Skeletal muscle cell (primary cell): Measurements from ENCODE around the gene HAPLN2.
"Not testable (repeated sequence)": the region's sequence is repeated elsewhere in the genome, so short reads cannot be mapped to it uniquely, and the experiment has no call there.

Source experiments
- DNase-seq: peaks from one replicate; pipeline ENCODE4 v3.0.0-alpha.2; 2010; ENCODE audit warnings: low read depth
- H3K4me3 ChIP-seq: 2 replicates; pipeline ENCODE4 v1.5.1; 2011; ENCODE audit warnings: low read depth, mild to moderate bottlenecking, control low read depth, low read length, moderate library complexity

Gene HAPLN2

GRCh38 chr1:156618853-156619581 is at the start of gene HAPLN2:
Gene HAPLN2 (plus strand): TSS chr1:156619415. CDS start chr1:156623491, 4,076 bp downstream.
- H3K4me3 ChIP-seq: no peak within 1 kb of the TSS
- DNase-seq: no peak

GRCh38 chr1:156571261-156571852 is 47.9 kb upstream of the HAPLN2 start:
- H3K4me3 ChIP-seq: peak overlapping the region; percentile 61
- peak; percentile 50 for DNase-seq

- peak within 1 kb of the TSS; percentile 61 for H3K4me3 ChIP-seq
- peak; percentile 25 for DNase-seq
Observed at GRCh38 chr1:156571919-156572662, 47.1 kb upstream of the HAPLN2 start, which contains the start of gene IQGAP3. Gene IQGAP3 (minus strand): TSS chr1:156572565. CDS start chr1:156572529, 36 bp downstream.

GRCh38 chr1:156572663-156573018 is 46.6 kb upstream of the HAPLN2 start:
- no peak for DNase-seq
- H3K4me3 ChIP-seq: peak overlapping the region; percentile 61

GRCh38 chr1:156574039-156574633 is 45.1 kb upstream of the HAPLN2 start:
- no peak for DNase-seq
- no peak overlapping the region for H3K4me3 ChIP-seq

- no peak overlapping the region for H3K4me3 ChIP-seq
- DNase-seq: no peak
Observed at GRCh38 chr1:156577550-156577949, 41.7 kb upstream of the HAPLN2 start.

GRCh38 chr1:156578055-156578454 is 41.2 kb upstream of the HAPLN2 start:
- H3K4me3 ChIP-seq: no peak overlapping the region
- DNase-seq: no peak

GRCh38 chr1:156579472-156579871 is 39.7 kb upstream of the HAPLN2 start, which contains the start of gene TTC24:
Gene TTC24 (plus strand): TSS chr1:156579723. CDS start chr1:156581365, 1,642 bp downstream.
- DNase-seq: no peak

GRCh38 chr1:156581661-156582387 is 37.4 kb upstream of the HAPLN2 start:
- no peak overlapping the region for H3K4me3 ChIP-seq
- DNase-seq: no peak

More at GRCh38 chr1:156579472-156579871, 39.7 kb upstream of the HAPLN2 start, which contains the start of gene TTC24:
- no peak within 1 kb of the TSS for H3K4me3 ChIP-seq

GRCh38 chr1:156582388-156583017 is 36.7 kb upstream of the HAPLN2 start:
- DNase-seq: no peak
- no peak overlapping the region for H3K4me3 ChIP-seq

- no peak overlapping the region for H3K4me3 ChIP-seq
- peak; percentile 45 for DNase-seq
Observed at GRCh38 chr1:156583821-156584622, 35.2 kb upstream of the HAPLN2 start.

- no peak for DNase-seq
- no peak overlapping the region for H3K4me3 ChIP-seq
Observed at GRCh38 chr1:156584813-156585212, 34.4 kb upstream of the HAPLN2 start.

- no peak overlapping the region for H3K4me3 ChIP-seq
- no peak for DNase-seq
Observed at GRCh38 chr1:156586323-156586722, 32.9 kb upstream of the HAPLN2 start.

GRCh38 chr1:156586892-156587477 is 32.2 kb upstream of the HAPLN2 start:
- DNase-seq: no peak
- H3K4me3 ChIP-seq: no peak overlapping the region

- not testable (repeated sequence) for H3K4me3 ChIP-seq, DNase-seq
Observed at GRCh38 chr1:156587927-156588326, 31.3 kb upstream of the HAPLN2 start.

GRCh38 chr1:156589546-156589945 is 29.7 kb upstream of the HAPLN2 start:
- no peak overlapping the region for H3K4me3 ChIP-seq
- DNase-seq: no peak

GRCh38 chr1:156590326-156591180 is 28.7 kb upstream of the HAPLN2 start:
- peak overlapping the region; percentile 69 for H3K4me3 ChIP-seq
- no peak for DNase-seq
